Loucy (cell line): Measurements from ENCODE around the gene PLXNB2.

Source experiments
- H2AFZ ChIP-seq: fragments of 200-600 bp; sonication (generic); 2 replicates; pipeline ENCODE4 v1.6.0; 2016; ENCODE audit warnings: antibody characterized with exemption, mild to moderate bottlenecking, low read length, moderate library complexity
- H3F3A ChIP-seq: fragments of 200-600 bp; 2 replicates; pipeline ENCODE4 v1.6.0; 2016; ENCODE audit warnings: antibody characterized with exemption, low read depth, mild to moderate bottlenecking
- H3K27me3 ChIP-seq: fragments of 200-600 bp; sonication (generic); 2 replicates; pipeline ENCODE4 v1.6.1; 2014; ENCODE audit warnings: low read length, mild to moderate bottlenecking; ENCODE audit not compliant: insufficient read depth, poor library complexity, severe bottlenecking
- H3K36me3 ChIP-seq: fragments of 200-600 bp; sonication (generic); 2 replicates; pipeline ENCODE4 v1.6.1; 2016; ENCODE audit warnings: low read length; ENCODE audit not compliant: insufficient read depth
- H3K4me1 ChIP-seq: fragments of 200-600 bp; sonication (generic); 2 replicates; pipeline ENCODE4 v1.5.1; 2014; ENCODE audit warnings: low read length, mild to moderate bottlenecking; ENCODE audit not compliant: insufficient read depth, poor library complexity, severe bottlenecking
- H3K4me2 ChIP-seq: fragments of 200-600 bp; sonication (generic); 2 replicates; pipeline ENCODE4 v1.6.0; 2014; ENCODE audit warnings: antibody characterized with exemption, low read length, low read depth, mild to moderate bottlenecking; ENCODE audit not compliant: poor library complexity, severe bottlenecking
- H3K4me3 ChIP-seq: fragments of 200-600 bp; sonication (generic); 2 replicates; pipeline ENCODE4 v1.5.1; 2014; ENCODE audit warnings: low read length, mild to moderate bottlenecking, mixed read lengths; ENCODE audit not compliant: poor library complexity, severe bottlenecking
- H3K79me2 ChIP-seq: fragments of 200-600 bp; sonication (generic); 2 replicates; pipeline ENCODE4 v1.6.1; 2014; ENCODE audit warnings: low read length; ENCODE audit not compliant: insufficient read depth
- H3K9ac ChIP-seq: fragments of 200-600 bp; sonication (generic); 2 replicates; pipeline ENCODE4 v1.6.0; 2014; ENCODE audit warnings: mild to moderate bottlenecking, low read depth, low read length, moderate library complexity; ENCODE audit not compliant: poor library complexity, severe bottlenecking
- H3K9me2 ChIP-seq: fragments of 200-600 bp; sonication (generic); replicated peaks from 2 replicates; pipeline ENCODE4 v1.6.1; 2016; ENCODE audit warnings: low read depth, low read length, mixed read lengths
- H3K9me3 ChIP-seq: fragments of 200-600 bp; sonication (generic); 2 replicates; pipeline ENCODE4 v1.6.1; 2014; ENCODE audit warnings: mild to moderate bottlenecking, antibody characterized with exemption, low read length, low read depth; ENCODE audit not compliant: insufficient read depth
- H4K20me1 ChIP-seq: fragments of 200-600 bp; sonication (generic); 2 replicates; pipeline ENCODE4 v1.6.0; 2014; ENCODE audit warnings: antibody characterized with exemption, low read length, mild to moderate bottlenecking; ENCODE audit not compliant: insufficient read depth, poor library complexity, severe bottlenecking
- EZH2phosphoT487 ChIP-seq: fragments of 200-600 bp; IDR thresholded peaks from 2 replicates; pipeline ENCODE4 v1.6.1; 2018; ENCODE audit warnings: antibody characterized with exemption, mild to moderate bottlenecking, moderate library complexity, borderline replicate concordance
- TF ChIP-seq, protein P1 (sequence below): fragments of 200-600 bp; sonication (generic); conservative IDR thresholded peaks from 2 replicates; pipeline ENCODE4 v1.5.1; 2014; ENCODE audit warnings: mild to moderate bottlenecking, antibody characterized with exemption, low read length

The PLXNB2 gene

GRCh38 chr22:50285568-50286229 is 21.7 kb downstream of the PLXNB2 start:
- no peak overlapping the region for H3K4me2 ChIP-seq
- H4K20me1 ChIP-seq: no peaks in the 10 kb centered on the region
- H3K9me2 ChIP-seq: no peaks in the 10 kb centered on the region
- no peak overlapping the region for H3K9ac ChIP-seq
- H3K4me1 ChIP-seq: no peaks in the 10 kb centered on the region
- no peaks in the 10 kb centered on the region for H3F3A ChIP-seq
- no peak overlapping the region for H3K4me3 ChIP-seq
- TF ChIP-seq, protein P1, sequence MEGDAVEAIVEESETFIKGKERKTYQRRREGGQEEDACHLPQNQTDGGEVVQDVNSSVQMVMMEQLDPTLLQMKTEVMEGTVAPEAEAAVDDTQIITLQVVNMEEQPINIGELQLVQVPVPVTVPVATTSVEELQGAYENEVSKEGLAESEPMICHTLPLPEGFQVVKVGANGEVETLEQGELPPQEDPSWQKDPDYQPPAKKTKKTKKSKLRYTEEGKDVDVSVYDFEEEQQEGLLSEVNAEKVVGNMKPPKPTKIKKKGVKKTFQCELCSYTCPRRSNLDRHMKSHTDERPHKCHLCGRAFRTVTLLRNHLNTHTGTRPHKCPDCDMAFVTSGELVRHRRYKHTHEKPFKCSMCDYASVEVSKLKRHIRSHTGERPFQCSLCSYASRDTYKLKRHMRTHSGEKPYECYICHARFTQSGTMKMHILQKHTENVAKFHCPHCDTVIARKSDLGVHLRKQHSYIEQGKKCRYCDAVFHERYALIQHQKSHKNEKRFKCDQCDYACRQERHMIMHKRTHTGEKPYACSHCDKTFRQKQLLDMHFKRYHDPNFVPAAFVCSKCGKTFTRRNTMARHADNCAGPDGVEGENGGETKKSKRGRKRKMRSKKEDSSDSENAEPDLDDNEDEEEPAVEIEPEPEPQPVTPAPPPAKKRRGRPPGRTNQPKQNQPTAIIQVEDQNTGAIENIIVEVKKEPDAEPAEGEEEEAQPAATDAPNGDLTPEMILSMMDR: no peak
- no peak for TF ChIP-seq EZH2phosphoT487
- H3K79me2 ChIP-seq: no peaks in the 10 kb centered on the region
- H3K27me3 ChIP-seq: no peaks in the 10 kb centered on the region
- no peak overlapping the region for H2AFZ ChIP-seq
- H3K36me3 ChIP-seq: peaks cover 9% of the 10 kb centered on the region; the same call in 1 of the 2 replicates
- H3K9me3 ChIP-seq: no peaks in the 10 kb centered on the region

GRCh38 chr22:50284479-50284878 is 23.0 kb downstream of the PLXNB2 start:
- H3F3A ChIP-seq: no peaks in the 10 kb centered on the region
- no peaks in the 10 kb centered on the region for H4K20me1 ChIP-seq
- peaks cover 4% of the 10 kb centered on the region; the same call in 1 of the 2 replicates for H3K36me3 ChIP-seq
- H3K4me3 ChIP-seq: no peak overlapping the region
- no peaks in the 10 kb centered on the region for H3K9me2 ChIP-seq
- H3K4me2 ChIP-seq: no peak overlapping the region
- no peak overlapping the region for H3K9ac ChIP-seq
- no peak overlapping the region for H2AFZ ChIP-seq
- H3K79me2 ChIP-seq: no peaks in the 10 kb centered on the region
- no peak for TF ChIP-seq EZH2phosphoT487
- TF ChIP-seq, protein P1: no peak
- H3K27me3 ChIP-seq: no peaks in the 10 kb centered on the region
- H3K9me3 ChIP-seq: no peaks in the 10 kb centered on the region
- H3K4me1 ChIP-seq: no peaks in the 10 kb centered on the region

- Histone ChIP-seq H3F3A (no peaks in the 10 kb centered on the region), H3K36me3 (no peaks in the 10 kb centered on the region; the same call in 1 of the 2 replicates), H3K4me3 (no peak overlapping the region), H3K9me2 (no peaks in the 10 kb centered on the region), H3K4me1 (no peaks in the 10 kb centered on the region), H3K9me3 (no peaks in the 10 kb centered on the region), H4K20me1 (no peaks in the 10 kb centered on the region), H3K4me2 (no peak overlapping the region), H2AFZ (no peak overlapping the region), H3K79me2 (no peaks in the 10 kb centered on the region), H3K27me3 (no peaks in the 10 kb centered on the region), H3K9ac (no peak overlapping the region)
- TF ChIP-seq, protein P1: no peak
- TF ChIP-seq EZH2phosphoT487: no peak
These were observed 23.6 kb downstream of the PLXNB2 start for GRCh38 chr22:50283821-50284220.
